ENCODE data around the gene MSI2. TPM values are rescaled to one million over a fixed set of nuclear protein-coding genes. Genes with fewer than 3 reads are reported as not detected.

MSI2 gene
- polyA plus RNA-seq, 1 of the 3 experiments (the other 2 are of a cell fraction) = 24.1 TPM

DNA sequence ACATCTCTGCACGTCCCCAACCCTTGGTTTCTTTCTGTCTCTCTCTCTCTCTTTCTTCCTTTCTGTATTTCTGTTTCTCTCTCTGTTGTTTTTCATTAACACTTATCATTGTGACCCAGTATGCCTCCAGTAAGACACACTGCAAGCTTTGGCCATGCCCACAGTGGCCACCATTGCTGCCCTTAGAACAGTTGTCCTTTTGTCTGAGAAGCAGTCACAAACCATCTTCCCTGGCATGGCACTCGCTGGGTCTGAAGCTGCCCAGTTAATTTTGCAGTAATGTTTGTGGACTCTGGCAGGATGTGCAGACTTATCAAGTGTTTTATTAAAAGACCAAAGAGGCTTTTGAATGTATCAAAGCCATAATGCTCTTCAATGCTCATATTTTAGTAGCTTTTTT lies 146.9 kb downstream of the MSI2 start:
- H3K79me2 ChIP-seq (ENCODE audit: insufficient read depth) = no peaks in the 10 kb centered on the region
- H2AFZ ChIP-seq (ENCODE audit: low read depth) = no peak overlapping the region
- H3K9ac ChIP-seq = no peak overlapping the region
- H3K4me2 ChIP-seq = no peak overlapping the region
- peaks cover 11 to 62% of the 10 kb centered on the region in 2 experiments; a peak in 2 of 4 replicates for H3K4me1 ChIP-seq (ENCODE audit: control insufficient read depth in 1 of 2, insufficient read depth in 2 of 2, low read depth in 1 of 2, low read length in 1 of 2)
- peak overlapping the region in 1 of 2 experiments; percentile 69; a peak in 2 of 4 replicates for H3K27ac ChIP-seq (ENCODE audit: low read depth in 2 of 2, low read length in 1 of 2)
- WGBS (ENCODE audit: low lambda C conversion rate) = 92% methylated on average over 2 of the region's 2 CpGs
- H3K9me2 ChIP-seq = no peaks in the 10 kb centered on the region
- H4K20me1 ChIP-seq (ENCODE audit: insufficient read depth) = no peaks in the 10 kb centered on the region
- H3K27me3 ChIP-seq (ENCODE audit: insufficient read depth) = no peaks in the 10 kb centered on the region
- no peak for TF ChIP-seq NRF1 (IDR thresholded peaks at IDR 0.05; ENCODE audit: low read depth, low read length)
- H3K36me3 ChIP-seq (replicated peaks in 1 of 2; ENCODE audit: control insufficient read depth in 1 of 2, insufficient read depth in 2 of 2, low read length in 1 of 2) = peaks cover 0 to 24% of the 10 kb centered on the region in 2 experiments
- no peak overlapping the region for H3K4me3 ChIP-seq (ENCODE audit: low read depth in 2 of 2, low read length in 1 of 2)
- ChIA-PET CTCF (interaction anchor here (0.8 to 1.4 kb wide), 4 partner anchors 12 to 160 kb away, joined by 3 to 4 read pairs (median 3); no protein-coding TSS in a partner anchor), POLR2A (interaction anchor here (0.8 kb wide), 1 partner anchor 134 kb away, joined by 3 read pairs; no protein-coding TSS in a partner anchor)
- DNase-seq = no peak
- H3F3A ChIP-seq (replicated peaks; ENCODE audit: insufficient read depth) = no peaks in the 10 kb centered on the region
- H3K9me3 ChIP-seq = no peaks in the 10 kb centered on the region

DNA sequence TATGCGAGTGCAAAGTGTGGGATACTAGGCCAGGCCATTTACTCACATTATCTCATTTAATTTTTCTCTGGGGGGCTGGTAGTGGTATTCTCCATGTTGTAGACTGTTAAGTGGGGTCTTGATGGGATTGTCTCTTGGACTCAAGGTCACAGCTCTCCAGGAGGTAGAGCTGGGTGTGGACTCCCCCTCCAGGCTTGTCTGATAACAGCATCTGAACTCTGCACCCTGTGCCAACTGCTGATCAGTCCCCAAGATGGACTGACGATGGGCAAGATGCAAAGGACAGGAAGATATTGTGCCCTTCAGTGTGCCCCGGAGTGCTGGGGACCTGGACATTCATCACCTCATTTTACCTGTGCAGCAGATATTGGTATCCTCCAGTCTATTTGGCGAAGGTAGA lies 147.8 kb downstream of the MSI2 start:
- TF ChIP-seq ELF1 (IDR thresholded peaks at IDR 0.05) = no peak
- TF ChIP-seq RAD21 (IDR thresholded peaks at IDR 0.05; ENCODE audit: low read length) = peak; percentile 43; the same call in 1 of the 2 replicates
- TF ChIP-seq, protein P1, sequence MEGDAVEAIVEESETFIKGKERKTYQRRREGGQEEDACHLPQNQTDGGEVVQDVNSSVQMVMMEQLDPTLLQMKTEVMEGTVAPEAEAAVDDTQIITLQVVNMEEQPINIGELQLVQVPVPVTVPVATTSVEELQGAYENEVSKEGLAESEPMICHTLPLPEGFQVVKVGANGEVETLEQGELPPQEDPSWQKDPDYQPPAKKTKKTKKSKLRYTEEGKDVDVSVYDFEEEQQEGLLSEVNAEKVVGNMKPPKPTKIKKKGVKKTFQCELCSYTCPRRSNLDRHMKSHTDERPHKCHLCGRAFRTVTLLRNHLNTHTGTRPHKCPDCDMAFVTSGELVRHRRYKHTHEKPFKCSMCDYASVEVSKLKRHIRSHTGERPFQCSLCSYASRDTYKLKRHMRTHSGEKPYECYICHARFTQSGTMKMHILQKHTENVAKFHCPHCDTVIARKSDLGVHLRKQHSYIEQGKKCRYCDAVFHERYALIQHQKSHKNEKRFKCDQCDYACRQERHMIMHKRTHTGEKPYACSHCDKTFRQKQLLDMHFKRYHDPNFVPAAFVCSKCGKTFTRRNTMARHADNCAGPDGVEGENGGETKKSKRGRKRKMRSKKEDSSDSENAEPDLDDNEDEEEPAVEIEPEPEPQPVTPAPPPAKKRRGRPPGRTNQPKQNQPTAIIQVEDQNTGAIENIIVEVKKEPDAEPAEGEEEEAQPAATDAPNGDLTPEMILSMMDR (IDR thresholded peaks at IDR 0.05) = 0 out of 2 replicates have a peak, but pooled peaks have one; percentile 25
- no peak for TF ChIP-seq TEAD4 (IDR thresholded peaks at IDR 0.05; ENCODE audit: borderline replicate concordance, insufficient read depth)
- peak; percentile 27; the same call in 1 of the 2 replicates for TF ChIP-seq SMC3 (IDR thresholded peaks at IDR 0.05; ENCODE audit: low read depth, low read length)
- Histone ChIP-seq H3K4me2 (no peak overlapping the region), H3K9me3 (no peaks in the 10 kb centered on the region), H3K79me2 (ENCODE audit: insufficient read depth) (no peaks in the 10 kb centered on the region), H2AFZ (ENCODE audit: low read depth) (no peak overlapping the region), H3K27ac (ENCODE audit: low read depth in 2 of 2, low read length in 1 of 2) (peak overlapping the region in 1 of 2 experiments; percentile 11; a peak in 1 of 4 replicates), H3F3A (replicated peaks; ENCODE audit: insufficient read depth) (no peaks in the 10 kb centered on the region), H3K27me3 (ENCODE audit: insufficient read depth) (no peaks in the 10 kb centered on the region), H3K4me1 (ENCODE audit: control insufficient read depth in 1 of 2, insufficient read depth in 2 of 2, low read depth in 1 of 2, low read length in 1 of 2) (peaks cover 11 to 62% of the 10 kb centered on the region in 2 experiments; a peak in 2 of 4 replicates), H3K9me2 (no peaks in the 10 kb centered on the region), H3K9ac (no peak overlapping the region), H4K20me1 (ENCODE audit: insufficient read depth) (no peaks in the 10 kb centered on the region), H3K36me3 (replicated peaks in 1 of 2; ENCODE audit: control insufficient read depth in 1 of 2, insufficient read depth in 2 of 2, low read length in 1 of 2) (peaks cover 0 to 24% of the 10 kb centered on the region in 2 experiments), H3K4me3 (ENCODE audit: low read depth in 2 of 2, low read length in 1 of 2) (no peak overlapping the region)
- ChIA-PET CTCF (interaction anchor here (0.8 to 1.6 kb wide), 2 partner anchors 17 to 430 kb away, joined by 3 to 4 read pairs; no protein-coding TSS in a partner anchor), POLR2A (no interaction called here)
- DNase-seq = peak; percentile 44
- 94% methylated on average over 4 of the region's 4 CpGs for WGBS (ENCODE audit: low lambda C conversion rate)

DNA sequence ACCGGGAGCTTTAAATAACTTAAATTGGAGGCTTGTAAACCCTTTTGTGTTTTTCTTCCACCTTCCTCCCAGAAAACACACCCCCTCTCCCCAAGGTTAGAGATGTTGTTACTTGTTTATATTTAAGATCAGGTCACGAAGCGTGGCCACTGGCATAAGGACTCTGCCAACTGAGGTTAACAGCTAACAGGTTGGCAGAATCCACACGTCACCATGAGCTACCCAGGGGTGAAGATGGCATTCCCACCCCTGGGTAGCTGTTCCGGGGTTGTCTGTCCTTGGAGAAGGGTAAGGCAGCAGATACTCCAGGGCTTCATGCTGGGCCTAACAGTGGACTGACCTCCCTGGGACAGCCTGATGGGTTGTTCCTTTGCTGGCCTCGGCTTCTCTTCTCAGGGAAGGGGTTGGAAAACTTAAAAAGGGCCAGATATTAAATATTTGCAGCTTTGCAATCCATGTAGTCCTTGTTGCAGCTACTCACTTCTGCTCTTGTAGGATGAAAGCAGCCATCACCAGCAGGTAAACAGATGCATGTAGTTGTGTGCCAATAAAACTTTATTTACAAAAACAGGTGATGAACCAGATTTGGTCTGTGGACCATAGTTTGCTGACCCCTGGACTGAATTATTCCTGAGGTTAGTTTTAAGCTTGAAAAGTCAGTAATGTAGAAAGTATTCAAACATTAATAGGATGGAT lies 148.6 kb downstream of the MSI2 start:
- peaks cover 0 to 24% of the 10 kb centered on the region in 2 experiments for H3K36me3 ChIP-seq (replicated peaks in 1 of 2; ENCODE audit: control insufficient read depth in 1 of 2, insufficient read depth in 2 of 2, low read length in 1 of 2)
- H3K27me3 ChIP-seq (ENCODE audit: insufficient read depth) = no peaks in the 10 kb centered on the region
- DNase-seq = no peak
- no peaks in the 10 kb centered on the region for H3K79me2 ChIP-seq (ENCODE audit: insufficient read depth)
- POLR2A ChIA-PET = no interaction called here
- no peaks in the 10 kb centered on the region for H3F3A ChIP-seq (replicated peaks; ENCODE audit: insufficient read depth)
- WGBS (ENCODE audit: low lambda C conversion rate) = 94% methylated on average over 6 of the region's 6 CpGs
- no peak overlapping the region for H3K4me3 ChIP-seq (ENCODE audit: low read depth in 2 of 2, low read length in 1 of 2)
- H3K27ac ChIP-seq (ENCODE audit: low read depth in 2 of 2, low read length in 1 of 2) = peak overlapping the region in 1 of 2 experiments; percentile 24; a peak in 1 of 4 replicates
- H3K4me2 ChIP-seq = no peak overlapping the region
- CTCF ChIA-PET = interaction anchor here (0.8 to 1.6 kb wide), 4 partner anchors 16 to 429 kb away, joined by 3 to 4 read pairs (median 3); no protein-coding TSS in a partner anchor
- no peak overlapping the region for H3K9ac ChIP-seq
- no peaks in the 10 kb centered on the region for H3K9me2 ChIP-seq
- peaks cover 11 to 61% of the 10 kb centered on the region in 2 experiments; a peak in 2 of 4 replicates for H3K4me1 ChIP-seq (ENCODE audit: control insufficient read depth in 1 of 2, insufficient read depth in 2 of 2, low read depth in 1 of 2, low read length in 1 of 2)
- no peaks in the 10 kb centered on the region for H4K20me1 ChIP-seq (ENCODE audit: insufficient read depth)
- no peak overlapping the region for H2AFZ ChIP-seq (ENCODE audit: low read depth)
- H3K9me3 ChIP-seq = no peaks in the 10 kb centered on the region
- TF ChIP-seq RAD21 (IDR thresholded peaks at IDR 0.05; ENCODE audit: low read length) (no peak), YY1 (IDR thresholded peaks at IDR 0.05; ENCODE audit: low read depth) (no peak), RCOR1 (IDR thresholded peaks at IDR 0.05; ENCODE audit: low read length) (no peak), MXI1 (IDR thresholded peaks at IDR 0.05; ENCODE audit: low read depth, low read length) (no peak), FOXJ3 (CRISPR knock-in tag; IDR thresholded peaks at IDR 0.05) (no peak), SIN3A (IDR thresholded peaks at IDR 0.05; ENCODE audit: borderline replicate concordance, low read depth, low read length) (no peak)
- TF ChIP-seq, protein P2, sequence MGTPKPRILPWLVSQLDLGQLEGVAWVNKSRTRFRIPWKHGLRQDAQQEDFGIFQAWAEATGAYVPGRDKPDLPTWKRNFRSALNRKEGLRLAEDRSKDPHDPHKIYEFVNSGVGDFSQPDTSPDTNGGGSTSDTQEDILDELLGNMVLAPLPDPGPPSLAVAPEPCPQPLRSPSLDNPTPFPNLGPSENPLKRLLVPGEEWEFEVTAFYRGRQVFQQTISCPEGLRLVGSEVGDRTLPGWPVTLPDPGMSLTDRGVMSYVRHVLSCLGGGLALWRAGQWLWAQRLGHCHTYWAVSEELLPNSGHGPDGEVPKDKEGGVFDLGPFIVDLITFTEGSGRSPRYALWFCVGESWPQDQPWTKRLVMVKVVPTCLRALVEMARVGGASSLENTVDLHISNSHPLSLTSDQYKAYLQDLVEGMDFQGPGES (IDR thresholded peaks at IDR 0.05; ENCODE audit: low read depth, low read length) = no peak
- TF ChIP-seq, protein P3, sequence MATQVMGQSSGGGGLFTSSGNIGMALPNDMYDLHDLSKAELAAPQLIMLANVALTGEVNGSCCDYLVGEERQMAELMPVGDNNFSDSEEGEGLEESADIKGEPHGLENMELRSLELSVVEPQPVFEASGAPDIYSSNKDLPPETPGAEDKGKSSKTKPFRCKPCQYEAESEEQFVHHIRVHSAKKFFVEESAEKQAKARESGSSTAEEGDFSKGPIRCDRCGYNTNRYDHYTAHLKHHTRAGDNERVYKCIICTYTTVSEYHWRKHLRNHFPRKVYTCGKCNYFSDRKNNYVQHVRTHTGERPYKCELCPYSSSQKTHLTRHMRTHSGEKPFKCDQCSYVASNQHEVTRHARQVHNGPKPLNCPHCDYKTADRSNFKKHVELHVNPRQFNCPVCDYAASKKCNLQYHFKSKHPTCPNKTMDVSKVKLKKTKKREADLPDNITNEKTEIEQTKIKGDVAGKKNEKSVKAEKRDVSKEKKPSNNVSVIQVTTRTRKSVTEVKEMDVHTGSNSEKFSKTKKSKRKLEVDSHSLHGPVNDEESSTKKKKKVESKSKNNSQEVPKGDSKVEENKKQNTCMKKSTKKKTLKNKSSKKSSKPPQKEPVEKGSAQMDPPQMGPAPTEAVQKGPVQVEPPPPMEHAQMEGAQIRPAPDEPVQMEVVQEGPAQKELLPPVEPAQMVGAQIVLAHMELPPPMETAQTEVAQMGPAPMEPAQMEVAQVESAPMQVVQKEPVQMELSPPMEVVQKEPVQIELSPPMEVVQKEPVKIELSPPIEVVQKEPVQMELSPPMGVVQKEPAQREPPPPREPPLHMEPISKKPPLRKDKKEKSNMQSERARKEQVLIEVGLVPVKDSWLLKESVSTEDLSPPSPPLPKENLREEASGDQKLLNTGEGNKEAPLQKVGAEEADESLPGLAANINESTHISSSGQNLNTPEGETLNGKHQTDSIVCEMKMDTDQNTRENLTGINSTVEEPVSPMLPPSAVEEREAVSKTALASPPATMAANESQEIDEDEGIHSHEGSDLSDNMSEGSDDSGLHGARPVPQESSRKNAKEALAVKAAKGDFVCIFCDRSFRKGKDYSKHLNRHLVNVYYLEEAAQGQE (IDR thresholded peaks at IDR 0.05; ENCODE audit: low read depth, low read length) = no peak
